ENCODE measurements around the gene FAM114A1.

The FAM114A1 gene

DNA sequence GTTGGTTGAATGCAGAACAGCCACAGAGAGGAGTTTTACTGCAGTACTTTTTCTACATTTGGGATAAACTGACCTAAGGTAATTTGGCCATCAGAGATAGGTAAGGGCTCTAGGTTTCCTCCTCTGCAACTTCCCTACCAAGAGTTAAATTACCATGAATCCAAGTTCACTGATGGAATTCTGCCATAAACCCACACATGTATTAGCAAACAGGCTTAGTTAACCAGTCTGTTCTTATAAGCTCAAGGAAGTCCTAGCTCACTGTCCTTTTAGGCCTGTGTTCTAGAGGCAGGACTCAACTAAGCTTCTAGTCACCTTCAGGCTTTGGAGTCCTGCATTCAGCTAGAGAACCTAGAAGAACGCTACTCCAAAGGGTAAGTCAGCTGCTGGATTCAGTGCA lies 4.0 kb downstream of the FAM114A1 start:
- no peaks in the 10 kb centered on the region for H3K9me3 ChIP-seq (ENCODE audit: control insufficient read depth, insufficient read depth, low read depth, low read length)
- peaks cover 3% of the 10 kb centered on the region; the same call in 1 of the 2 replicates for H3K4me1 ChIP-seq (ENCODE audit: control insufficient read depth, insufficient read depth, low read length)
- H3K27ac ChIP-seq (ENCODE audit: extremely low read depth, low read depth, low read length), result no peak overlapping the region
- ChIA-PET CTCF (interaction anchor here (1.6 kb wide), 1 partner anchor 11 kb away, joined by 4 read pairs; no protein-coding TSS in a partner anchor), POLR2A (no interaction called here)
- H3K36me3 ChIP-seq (ENCODE audit: control insufficient read depth in 2 of 2, insufficient read depth in 1 of 2, low read length in 2 of 2), result peaks cover 0 to 22% of the 10 kb centered on the region in 2 experiments; a peak in 1 of 3 replicates
- no peak overlapping the region for H3K4me3 ChIP-seq (ENCODE audit: low read depth, low read length)
- TF ChIP-seq ZNF501 (tag by site-specific recombination; IDR thresholded peaks at IDR 0.05) (no peak), ZNF416 (tag by site-specific recombination; IDR thresholded peaks at IDR 0.05) (no peak), ZBTB7A (tag by site-specific recombination; IDR thresholded peaks at IDR 0.05; ENCODE audit: low read depth) (no peak), ZNF580 (tag by site-specific recombination; IDR thresholded peaks at IDR 0.05) (no peak), ZNF2 (tag by site-specific recombination; IDR thresholded peaks at IDR 0.05) (no peak), ZNF157 (tag by site-specific recombination; IDR thresholded peaks at IDR 0.05) (no peak), ZNF529 (tag by site-specific recombination; IDR thresholded peaks at IDR 0.05; ENCODE audit: insufficient replicate concordance) (no peak), RBAK (tag by site-specific recombination; IDR thresholded peaks at IDR 0.05) (no peak), PBX3 (CRISPR knock-in tag; IDR thresholded peaks at IDR 0.05) (no peak), ZNF202 (tag by site-specific recombination; IDR thresholded peaks at IDR 0.05; ENCODE audit: borderline replicate concordance) (no peak)
- TF ChIP-seq, protein P1, sequence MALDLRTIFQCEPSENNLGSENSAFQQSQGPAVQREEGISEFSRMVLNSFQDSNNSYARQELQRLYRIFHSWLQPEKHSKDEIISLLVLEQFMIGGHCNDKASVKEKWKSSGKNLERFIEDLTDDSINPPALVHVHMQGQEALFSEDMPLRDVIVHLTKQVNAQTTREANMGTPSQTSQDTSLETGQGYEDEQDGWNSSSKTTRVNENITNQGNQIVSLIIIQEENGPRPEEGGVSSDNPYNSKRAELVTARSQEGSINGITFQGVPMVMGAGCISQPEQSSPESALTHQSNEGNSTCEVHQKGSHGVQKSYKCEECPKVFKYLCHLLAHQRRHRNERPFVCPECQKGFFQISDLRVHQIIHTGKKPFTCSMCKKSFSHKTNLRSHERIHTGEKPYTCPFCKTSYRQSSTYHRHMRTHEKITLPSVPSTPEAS (tag by site-specific recombination; IDR thresholded peaks at IDR 0.05), result no peak
- TF ChIP-seq, protein P2, sequence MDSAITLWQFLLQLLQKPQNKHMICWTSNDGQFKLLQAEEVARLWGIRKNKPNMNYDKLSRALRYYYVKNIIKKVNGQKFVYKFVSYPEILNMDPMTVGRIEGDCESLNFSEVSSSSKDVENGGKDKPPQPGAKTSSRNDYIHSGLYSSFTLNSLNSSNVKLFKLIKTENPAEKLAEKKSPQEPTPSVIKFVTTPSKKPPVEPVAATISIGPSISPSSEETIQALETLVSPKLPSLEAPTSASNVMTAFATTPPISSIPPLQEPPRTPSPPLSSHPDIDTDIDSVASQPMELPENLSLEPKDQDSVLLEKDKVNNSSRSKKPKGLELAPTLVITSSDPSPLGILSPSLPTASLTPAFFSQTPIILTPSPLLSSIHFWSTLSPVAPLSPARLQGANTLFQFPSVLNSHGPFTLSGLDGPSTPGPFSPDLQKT (IDR thresholded peaks at IDR 0.05; ENCODE audit: borderline replicate concordance, low read depth, low read length), result no peak
- TF ChIP-seq, protein P3, sequence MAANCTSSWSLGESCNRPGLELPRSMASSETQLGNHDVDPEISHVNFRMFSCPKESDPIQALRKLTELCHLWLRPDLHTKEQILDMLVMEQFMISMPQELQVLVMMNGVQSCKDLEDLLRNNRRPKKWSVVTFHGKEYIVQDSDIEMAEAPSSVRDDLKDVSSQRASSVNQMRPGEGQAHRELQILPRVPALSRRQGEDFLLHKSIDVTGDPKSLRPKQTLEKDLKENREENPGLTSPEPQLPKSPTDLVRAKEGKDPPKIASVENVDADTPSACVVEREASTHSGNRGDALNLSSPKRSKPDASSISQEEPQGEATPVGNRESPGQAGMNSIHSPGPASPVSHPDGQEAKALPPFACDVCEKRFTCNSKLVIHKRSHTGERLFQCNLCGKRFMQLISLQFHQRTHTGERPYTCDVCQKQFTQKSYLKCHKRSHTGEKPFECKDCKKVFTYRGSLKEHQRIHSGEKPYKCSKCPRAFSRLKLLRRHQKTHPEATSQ (tag by site-specific recombination; IDR thresholded peaks at IDR 0.05), result no peak
- TF ChIP-seq, protein P4, sequence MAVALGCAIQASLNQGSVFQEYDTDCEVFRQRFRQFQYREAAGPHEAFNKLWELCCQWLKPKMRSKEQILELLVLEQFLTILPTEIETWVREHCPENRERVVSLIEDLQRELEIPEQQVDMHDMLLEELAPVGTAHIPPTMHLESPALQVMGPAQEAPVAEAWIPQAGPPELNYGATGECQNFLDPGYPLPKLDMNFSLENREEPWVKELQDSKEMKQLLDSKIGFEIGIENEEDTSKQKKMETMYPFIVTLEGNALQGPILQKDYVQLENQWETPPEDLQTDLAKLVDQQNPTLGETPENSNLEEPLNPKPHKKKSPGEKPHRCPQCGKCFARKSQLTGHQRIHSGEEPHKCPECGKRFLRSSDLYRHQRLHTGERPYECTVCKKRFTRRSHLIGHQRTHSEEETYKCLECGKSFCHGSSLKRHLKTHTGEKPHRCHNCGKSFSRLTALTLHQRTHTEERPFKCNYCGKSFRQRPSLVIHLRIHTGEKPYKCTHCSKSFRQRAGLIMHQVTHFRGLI (tag by site-specific recombination; IDR thresholded peaks at IDR 0.05), result no peak

DNA sequence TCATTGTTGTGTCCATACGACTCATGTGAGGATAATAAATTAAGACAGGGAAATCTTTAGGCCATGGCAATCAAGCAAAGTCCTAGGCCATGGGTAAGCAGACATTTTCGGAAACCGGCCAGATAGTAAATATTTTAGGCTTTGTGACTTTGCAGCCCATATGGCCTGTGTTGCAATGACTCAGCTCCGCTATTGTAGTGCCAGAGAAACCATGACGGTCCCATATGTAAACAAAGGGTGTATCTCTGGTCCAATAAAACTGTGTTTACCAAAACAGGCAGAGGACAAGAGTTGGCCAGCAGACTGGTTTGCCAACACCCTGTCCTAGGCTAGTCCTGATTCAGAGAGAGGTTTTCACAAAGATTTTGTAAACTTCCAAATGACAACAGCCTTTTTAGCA lies 5.0 kb downstream of the FAM114A1 start:
- CTCF ChIA-PET, result interaction anchor here (0.7 to 2.5 kb wide), 4 partner anchors 12 to 113 kb away, joined by 3 to 22 read pairs (median 4); no protein-coding TSS in a partner anchor
- Histone ChIP-seq H3K27ac (ENCODE audit: extremely low read depth, low read depth, low read length) (no peak overlapping the region), H3K36me3 (ENCODE audit: control insufficient read depth in 2 of 2, insufficient read depth in 1 of 2, low read length in 2 of 2) (peaks cover 0 to 25% of the 10 kb centered on the region in 2 experiments; a peak in 1 of 3 replicates), H3K4me3 (ENCODE audit: low read depth, low read length) (no peak overlapping the region), H3K9me3 (ENCODE audit: control insufficient read depth, insufficient read depth, low read depth, low read length) (no peaks in the 10 kb centered on the region), H3K4me1 (ENCODE audit: control insufficient read depth, insufficient read depth, low read length) (no peaks in the 10 kb centered on the region)
- POLR2A ChIA-PET, result no interaction called here
- TF ChIP-seq ZNF544 (tag by site-specific recombination; IDR thresholded peaks at IDR 0.05), result no peak
- TF ChIP-seq, protein P1 (tag by site-specific recombination; IDR thresholded peaks at IDR 0.05), result no peak
- no peak for TF ChIP-seq ZIC2 (tag by site-specific recombination; IDR thresholded peaks at IDR 0.05)
- TF ChIP-seq ZXDB (tag by site-specific recombination; IDR thresholded peaks at IDR 0.05), result no peak

Measured in HEK293 (cell line).